Measurements from ENCODE around the gene TRUB1.

The TRUB1 gene

DNA sequence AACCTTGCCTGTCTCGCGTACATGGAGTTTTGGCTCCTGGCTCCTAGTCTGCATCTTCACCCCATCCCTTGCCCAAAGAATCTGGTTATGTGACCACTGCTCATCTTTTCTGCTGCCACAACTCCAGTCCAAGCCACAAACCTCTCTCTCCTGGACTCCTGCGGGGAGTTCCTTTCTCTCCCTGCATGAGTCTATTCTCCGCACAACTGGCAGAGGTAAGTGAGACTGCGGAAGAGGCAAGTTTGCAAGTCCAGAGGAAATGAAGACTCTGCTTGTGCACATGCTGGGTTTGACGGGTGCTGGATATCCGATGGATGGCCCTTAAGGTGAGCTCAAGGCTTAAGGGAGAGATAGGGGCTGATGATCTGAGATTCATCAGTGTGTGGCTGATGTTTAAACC, 61.0 kb downstream of the TRUB1 start:
- no peaks in the 10 kb centered on the region for H3K9me3 ChIP-seq (ENCODE audit: insufficient read depth, low read length)
- no peak overlapping the region for H3K4me2 ChIP-seq (ENCODE audit: low read length)
- no peaks in the 10 kb centered on the region for H3K79me2 ChIP-seq (ENCODE audit: low read length)
- no peaks in the 10 kb centered on the region for H3K36me3 ChIP-seq (replicated peaks; ENCODE audit: low read depth, low read length)
- peaks cover 21% of the 10 kb centered on the region for H3K4me1 ChIP-seq (ENCODE audit: low read length)
- no peaks in the 10 kb centered on the region for H3K27me3 ChIP-seq (ENCODE audit: low read depth, low read length)
- TF ChIP-seq CTCF (IDR thresholded peaks at IDR 0.05; ENCODE audit: low read depth, low read length), result no peak
- no peak for TF ChIP-seq EZH2phosphoT487 (IDR thresholded peaks at IDR 0.05; ENCODE audit: low read depth)
- H3K27ac ChIP-seq (ENCODE audit: low read length), result no peak overlapping the region
- H3K4me3 ChIP-seq (ENCODE audit: low read length), result no peak overlapping the region
- no peaks in the 10 kb centered on the region for H4K20me1 ChIP-seq (ENCODE audit: insufficient read depth, low read length)
- H2AFZ ChIP-seq (ENCODE audit: low read depth, low read length), result no peak overlapping the region
- no peak overlapping the region for H3K9ac ChIP-seq (ENCODE audit: low read length)

DNA sequence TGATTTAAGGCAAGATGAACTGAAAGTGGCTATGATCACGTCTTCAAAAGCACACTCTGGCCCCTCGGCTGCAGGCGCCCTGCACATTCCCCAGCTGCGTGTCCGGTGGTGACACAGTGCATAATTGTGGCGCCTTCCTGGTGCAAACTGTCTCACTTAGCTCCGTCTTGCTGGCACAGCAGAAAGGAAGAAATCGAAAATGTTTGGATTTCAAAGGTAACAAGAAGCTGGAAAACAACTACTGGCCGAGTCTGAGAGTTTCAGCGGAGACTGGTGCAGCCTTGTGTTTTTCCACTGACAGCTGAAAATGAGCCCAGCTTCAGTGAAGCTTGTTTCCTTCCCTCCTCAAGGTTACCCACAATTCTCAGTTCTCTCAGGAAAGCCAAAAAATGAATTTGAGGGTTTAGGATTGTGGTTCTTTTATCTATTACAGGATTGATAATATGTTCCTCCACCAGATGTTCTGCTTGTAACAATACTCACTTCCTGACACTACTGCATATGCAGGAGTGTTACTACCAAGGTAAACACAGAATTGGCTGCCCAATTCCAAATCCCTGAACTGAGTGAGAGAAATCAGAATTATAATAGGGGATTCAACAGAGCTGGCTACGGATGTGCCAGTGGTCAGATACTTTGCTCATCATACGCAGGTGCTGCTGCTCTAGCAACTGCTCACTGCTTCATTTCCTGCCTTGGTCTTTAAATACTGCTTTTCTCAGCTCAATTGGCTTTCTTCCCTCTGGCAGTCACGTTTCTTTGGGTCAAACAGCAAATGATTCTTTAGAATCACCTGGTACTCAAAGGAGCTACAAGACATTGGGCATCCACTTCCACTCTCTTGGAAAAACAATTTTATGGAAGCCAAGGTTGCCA, 63.7 kb downstream of the TRUB1 start:
- Histone ChIP-seq H3K36me3 (replicated peaks; ENCODE audit: low read depth, low read length) (no peaks in the 10 kb centered on the region), H3K4me3 (ENCODE audit: low read length) (peak overlapping the region; percentile 72), H3K4me1 (ENCODE audit: low read length) (peaks cover 21% of the 10 kb centered on the region), H3K79me2 (ENCODE audit: low read length) (no peaks in the 10 kb centered on the region), H3K27me3 (ENCODE audit: low read depth, low read length) (no peaks in the 10 kb centered on the region), H3K9ac (ENCODE audit: low read length) (peak overlapping the region; percentile 9; the same call in 1 of the 2 replicates), H3K27ac (ENCODE audit: low read length) (peak overlapping the region; percentile 20; the same call in 1 of the 2 replicates), H3K4me2 (ENCODE audit: low read length) (peak overlapping the region; percentile 87), H2AFZ (ENCODE audit: low read depth, low read length) (peak overlapping the region; percentile 78), H4K20me1 (ENCODE audit: insufficient read depth, low read length) (no peaks in the 10 kb centered on the region), H3K9me3 (ENCODE audit: insufficient read depth, low read length) (no peaks in the 10 kb centered on the region)
- TF ChIP-seq CTCF (IDR thresholded peaks at IDR 0.05; ENCODE audit: low read depth, low read length) (no peak), EZH2phosphoT487 (IDR thresholded peaks at IDR 0.05; ENCODE audit: low read depth) (no peak)

DNA sequence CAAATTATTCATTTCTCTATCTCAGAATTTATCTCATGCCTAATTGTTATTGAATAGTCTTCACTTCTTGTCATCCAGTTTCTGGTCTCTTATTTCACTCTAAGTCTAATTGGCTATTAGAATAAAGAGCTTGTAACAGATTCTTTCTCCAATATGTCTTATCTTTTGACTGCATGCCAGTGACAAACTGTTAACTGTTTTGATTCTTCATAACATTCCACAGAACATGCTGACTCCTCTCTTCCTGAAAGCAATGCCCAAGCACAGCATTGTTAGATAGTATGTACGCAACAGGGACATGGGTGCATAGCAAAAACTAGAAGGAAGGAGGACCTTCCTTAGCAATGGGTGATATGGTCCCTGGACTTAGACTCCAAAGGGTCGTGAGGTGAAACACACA, 65.4 kb downstream of the TRUB1 start:
- H3K4me1 ChIP-seq (ENCODE audit: low read length), result peaks cover 21% of the 10 kb centered on the region
- H2AFZ ChIP-seq (ENCODE audit: low read depth, low read length), result no peak overlapping the region
- no peak overlapping the region for H3K4me2 ChIP-seq (ENCODE audit: low read length)
- TF ChIP-seq EZH2phosphoT487 (IDR thresholded peaks at IDR 0.05; ENCODE audit: low read depth), result no peak
- no peak for TF ChIP-seq CTCF (IDR thresholded peaks at IDR 0.05; ENCODE audit: low read depth, low read length)
- no peak overlapping the region for H3K9ac ChIP-seq (ENCODE audit: low read length)
- H3K36me3 ChIP-seq (replicated peaks; ENCODE audit: low read depth, low read length), result no peaks in the 10 kb centered on the region
- H3K27me3 ChIP-seq (ENCODE audit: low read depth, low read length), result no peaks in the 10 kb centered on the region
- H3K4me3 ChIP-seq (ENCODE audit: low read length), result no peak overlapping the region
- H3K27ac ChIP-seq (ENCODE audit: low read length), result no peak overlapping the region
- no peaks in the 10 kb centered on the region for H3K79me2 ChIP-seq (ENCODE audit: low read length)
- H3K9me3 ChIP-seq (ENCODE audit: insufficient read depth, low read length), result no peaks in the 10 kb centered on the region
- H4K20me1 ChIP-seq (ENCODE audit: insufficient read depth, low read length), result no peaks in the 10 kb centered on the region

- Histone ChIP-seq H3K9ac (ENCODE audit: low read length) (no peak overlapping the region), H3K79me2 (ENCODE audit: low read length) (no peaks in the 10 kb centered on the region), H2AFZ (ENCODE audit: low read depth, low read length) (no peak overlapping the region), H3K4me2 (ENCODE audit: low read length) (no peak overlapping the region), H3K4me1 (ENCODE audit: low read length) (peaks cover 21% of the 10 kb centered on the region), H3K27ac (ENCODE audit: low read length) (no peak overlapping the region), H3K9me3 (ENCODE audit: insufficient read depth, low read length) (no peaks in the 10 kb centered on the region), H3K27me3 (ENCODE audit: low read depth, low read length) (no peaks in the 10 kb centered on the region), H4K20me1 (ENCODE audit: insufficient read depth, low read length) (no peaks in the 10 kb centered on the region), H3K36me3 (replicated peaks; ENCODE audit: low read depth, low read length) (no peaks in the 10 kb centered on the region), H3K4me3 (ENCODE audit: low read length) (no peak overlapping the region)
- no peak for TF ChIP-seq CTCF (IDR thresholded peaks at IDR 0.05; ENCODE audit: low read depth, low read length)
- TF ChIP-seq EZH2phosphoT487 (IDR thresholded peaks at IDR 0.05; ENCODE audit: low read depth), result no peak
Measured at GRCh38 chr10:115004236-115004862, 66.4 kb downstream of the TRUB1 start.

Measured in OCI-LY3 (cell line).